HCT116 (cell line): Measurements from ENCODE around the gene IL10RB.

Experiments used
- EZH2 ChIP-seq: fragments of 200-600 bp; sonication (generic); IDR thresholded peaks from 2 replicates; pipeline ENCODE4 v1.6.1; 2017; ENCODE audit warnings: antibody characterized with exemption, mixed run types
- TF ChIP-seq, protein P1 (sequence below), 3 experiments: fragments of 200-600 bp in 1 of 3; sonication (generic) in 1 of 3; IDR thresholded peaks in 2 of 3; conservative IDR thresholded peaks in 1 of 3; 2 replicates each; pipeline ENCODE4 v1.5.1; 2012 to 2017; ENCODE audit warnings: low read depth in 2 of 3, low read length in 2 of 3, antibody characterized with exemption in 1 of 3, borderline replicate concordance in 1 of 3, control low read depth in 1 of 3, mild to moderate bottlenecking in 1 of 3, mixed read lengths in 1 of 3, mixed run types in 1 of 3, moderate library complexity in 1 of 3; ENCODE audit not compliant: insufficient read depth in 1 of 3

DNA sequence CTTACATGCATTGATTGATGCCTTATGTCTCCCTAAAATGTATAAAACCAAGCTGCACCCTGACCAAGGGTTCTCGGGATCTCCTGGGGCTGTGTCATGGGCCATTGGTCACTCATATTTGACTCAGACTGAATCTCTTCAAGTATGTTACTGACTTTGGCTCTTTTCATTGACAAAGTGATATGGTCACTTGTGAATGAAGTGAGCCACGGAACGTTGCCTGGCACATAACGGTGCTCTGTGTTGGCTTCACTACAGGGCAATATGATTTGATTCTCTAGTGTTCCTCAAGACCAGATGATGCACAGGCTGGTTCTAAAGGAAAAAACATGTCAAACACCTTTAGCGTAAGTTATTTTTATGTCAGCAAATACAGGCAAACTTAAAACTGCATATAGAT, 11.4 kb upstream of the IL10RB start:
- TF ChIP-seq, protein P1, sequence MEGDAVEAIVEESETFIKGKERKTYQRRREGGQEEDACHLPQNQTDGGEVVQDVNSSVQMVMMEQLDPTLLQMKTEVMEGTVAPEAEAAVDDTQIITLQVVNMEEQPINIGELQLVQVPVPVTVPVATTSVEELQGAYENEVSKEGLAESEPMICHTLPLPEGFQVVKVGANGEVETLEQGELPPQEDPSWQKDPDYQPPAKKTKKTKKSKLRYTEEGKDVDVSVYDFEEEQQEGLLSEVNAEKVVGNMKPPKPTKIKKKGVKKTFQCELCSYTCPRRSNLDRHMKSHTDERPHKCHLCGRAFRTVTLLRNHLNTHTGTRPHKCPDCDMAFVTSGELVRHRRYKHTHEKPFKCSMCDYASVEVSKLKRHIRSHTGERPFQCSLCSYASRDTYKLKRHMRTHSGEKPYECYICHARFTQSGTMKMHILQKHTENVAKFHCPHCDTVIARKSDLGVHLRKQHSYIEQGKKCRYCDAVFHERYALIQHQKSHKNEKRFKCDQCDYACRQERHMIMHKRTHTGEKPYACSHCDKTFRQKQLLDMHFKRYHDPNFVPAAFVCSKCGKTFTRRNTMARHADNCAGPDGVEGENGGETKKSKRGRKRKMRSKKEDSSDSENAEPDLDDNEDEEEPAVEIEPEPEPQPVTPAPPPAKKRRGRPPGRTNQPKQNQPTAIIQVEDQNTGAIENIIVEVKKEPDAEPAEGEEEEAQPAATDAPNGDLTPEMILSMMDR (IDR thresholded peaks at IDR 0.05 in 2 of 3, conservative IDR thresholded peaks at IDR 0.05 in 1 of 3; ENCODE audit: borderline replicate concordance in 1 of 3, insufficient read depth in 1 of 3, low read depth in 2 of 3, low read length in 2 of 3), result no peak
- no peak for TF ChIP-seq EZH2
